ENCODE data around the gene KNDC1.
A peak's percentile ranks its signal among the peaks of the same experiment; 100 is the strongest.

Gene KNDC1

GRCh38 chr10:133224756-133225372 lies 64.8 kb downstream of the KNDC1 start:
- H3K4me3 ChIP-seq (replicated peaks; ENCODE audit: low read depth, low read length) = peak overlapping the region; percentile 54
- no peak for DNase-seq (ENCODE audit: extremely low read depth, insufficient read length)

GRCh38 chr10:133225707-133226191 lies 65.7 kb downstream of the KNDC1 start:
- peak; percentile 34 for DNase-seq (ENCODE audit: extremely low read depth, insufficient read length)
- Histone ChIP-seq H3K4me3 (replicated peaks; ENCODE audit: low read depth, low read length) (peak overlapping the region; percentile 54), H3K36me3 (ENCODE audit: control insufficient read depth, insufficient read depth, low read length) (no peaks in the 10 kb centered on the region), H3K27me3 (replicated peaks; ENCODE audit: control insufficient read depth, insufficient read depth, low read length) (peaks cover 3% of the 10 kb centered on the region; the same call in 1 of the 2 replicates)
- TF ChIP-seq, protein P1, sequence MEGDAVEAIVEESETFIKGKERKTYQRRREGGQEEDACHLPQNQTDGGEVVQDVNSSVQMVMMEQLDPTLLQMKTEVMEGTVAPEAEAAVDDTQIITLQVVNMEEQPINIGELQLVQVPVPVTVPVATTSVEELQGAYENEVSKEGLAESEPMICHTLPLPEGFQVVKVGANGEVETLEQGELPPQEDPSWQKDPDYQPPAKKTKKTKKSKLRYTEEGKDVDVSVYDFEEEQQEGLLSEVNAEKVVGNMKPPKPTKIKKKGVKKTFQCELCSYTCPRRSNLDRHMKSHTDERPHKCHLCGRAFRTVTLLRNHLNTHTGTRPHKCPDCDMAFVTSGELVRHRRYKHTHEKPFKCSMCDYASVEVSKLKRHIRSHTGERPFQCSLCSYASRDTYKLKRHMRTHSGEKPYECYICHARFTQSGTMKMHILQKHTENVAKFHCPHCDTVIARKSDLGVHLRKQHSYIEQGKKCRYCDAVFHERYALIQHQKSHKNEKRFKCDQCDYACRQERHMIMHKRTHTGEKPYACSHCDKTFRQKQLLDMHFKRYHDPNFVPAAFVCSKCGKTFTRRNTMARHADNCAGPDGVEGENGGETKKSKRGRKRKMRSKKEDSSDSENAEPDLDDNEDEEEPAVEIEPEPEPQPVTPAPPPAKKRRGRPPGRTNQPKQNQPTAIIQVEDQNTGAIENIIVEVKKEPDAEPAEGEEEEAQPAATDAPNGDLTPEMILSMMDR (IDR thresholded peaks at IDR 0.05; ENCODE audit: insufficient read depth, low read length, poor library complexity, severe bottlenecking) = no peak

More at GRCh38 chr10:133224756-133225372, 64.8 kb downstream of the KNDC1 start:
- Histone ChIP-seq H3K27me3 (replicated peaks; ENCODE audit: control insufficient read depth, insufficient read depth, low read length) (peaks cover 3% of the 10 kb centered on the region; the same call in 1 of the 2 replicates), H3K36me3 (ENCODE audit: control insufficient read depth, insufficient read depth, low read length) (no peaks in the 10 kb centered on the region)
- TF ChIP-seq, protein P1 (IDR thresholded peaks at IDR 0.05; ENCODE audit: insufficient read depth, low read length, poor library complexity, severe bottlenecking) = no peak

DNA sequence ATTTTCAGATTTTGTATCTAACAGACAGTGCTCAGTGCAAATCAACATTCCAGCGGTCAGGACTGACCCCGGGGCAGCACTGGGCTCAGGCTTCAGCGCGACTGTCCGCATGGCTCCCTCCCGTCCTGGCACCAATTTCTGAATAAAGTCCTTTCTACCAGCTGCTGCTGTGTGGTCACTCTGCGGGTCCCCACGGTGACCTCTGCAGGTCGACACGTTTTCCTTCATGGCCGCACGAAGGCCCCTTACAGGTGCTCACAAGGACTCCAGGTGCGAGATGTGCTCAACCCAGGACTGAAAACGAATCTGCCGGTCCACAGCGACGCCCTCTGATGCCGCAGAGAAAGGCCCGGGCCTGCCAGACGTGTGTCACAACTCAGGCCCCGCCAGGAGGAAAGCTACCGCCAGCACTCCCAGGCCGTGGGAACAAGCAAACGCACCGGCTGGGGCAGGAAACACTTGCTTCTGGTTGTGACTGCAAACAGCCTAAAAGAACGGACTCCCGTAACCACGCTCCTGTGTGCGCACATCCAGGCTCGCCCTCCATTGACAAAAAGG lies 66.3 kb downstream of the KNDC1 start:
- DNase-seq (ENCODE audit: extremely low read depth, insufficient read length) = no peak
- Histone ChIP-seq H3K27me3 (replicated peaks; ENCODE audit: control insufficient read depth, insufficient read depth, low read length) (peaks cover 3% of the 10 kb centered on the region; the same call in 1 of the 2 replicates), H3K4me3 (replicated peaks; ENCODE audit: low read depth, low read length) (no peak overlapping the region), H3K36me3 (ENCODE audit: control insufficient read depth, insufficient read depth, low read length) (no peaks in the 10 kb centered on the region)
- TF ChIP-seq, protein P1 (IDR thresholded peaks at IDR 0.05; ENCODE audit: insufficient read depth, low read length, poor library complexity, severe bottlenecking) = peak; percentile 31

GRCh38 chr10:133227256-133227655 lies 67.2 kb downstream of the KNDC1 start:
- DNase-seq (ENCODE audit: extremely low read depth, insufficient read length) = no peak
- Histone ChIP-seq H3K36me3 (ENCODE audit: control insufficient read depth, insufficient read depth, low read length) (no peaks in the 10 kb centered on the region), H3K27me3 (replicated peaks; ENCODE audit: control insufficient read depth, insufficient read depth, low read length) (peaks cover 3% of the 10 kb centered on the region; the same call in 1 of the 2 replicates), H3K4me3 (replicated peaks; ENCODE audit: low read depth, low read length) (no peak overlapping the region)
- TF ChIP-seq, protein P1 (IDR thresholded peaks at IDR 0.05; ENCODE audit: insufficient read depth, low read length, poor library complexity, severe bottlenecking) = no peak

DNA sequence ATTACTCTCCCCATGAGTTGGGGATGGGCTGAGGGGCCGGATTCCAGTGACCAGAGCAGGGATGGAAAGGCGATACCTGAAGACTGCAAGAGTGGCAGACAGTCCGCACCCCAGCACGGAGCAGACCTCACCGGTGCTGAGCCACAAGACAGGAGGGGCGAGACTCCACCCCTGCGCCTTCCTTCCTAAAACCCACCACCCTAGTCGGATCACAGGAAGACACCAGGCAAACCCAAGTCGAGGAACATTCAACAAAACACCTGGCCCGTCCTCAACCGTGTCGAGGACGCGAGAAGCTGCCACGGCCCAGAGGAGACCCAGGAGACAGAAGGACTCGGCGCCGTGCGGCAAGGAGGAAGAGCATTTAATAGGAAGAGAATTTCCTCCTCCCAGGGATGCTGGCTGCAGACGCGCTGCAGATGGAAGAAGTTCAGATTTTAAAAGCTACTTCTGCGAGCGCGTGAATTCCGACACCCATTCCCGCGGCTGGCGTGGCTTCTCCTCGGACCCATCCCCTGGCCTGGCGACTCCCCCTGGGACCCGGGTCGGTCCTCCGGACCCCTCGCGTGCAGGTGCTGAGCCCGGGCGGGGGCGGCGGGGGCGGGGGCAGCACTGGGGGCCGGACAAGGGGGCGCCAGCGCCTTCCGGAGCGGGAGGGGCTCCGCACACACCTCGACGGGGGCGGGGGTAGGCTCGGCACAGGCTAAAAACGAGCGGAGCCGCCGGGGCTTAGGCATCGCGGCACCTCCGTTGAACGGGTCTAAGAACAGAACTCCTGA lies 69.4 kb downstream of the KNDC1 start:
- no peaks in the 10 kb centered on the region for H3K36me3 ChIP-seq (ENCODE audit: control insufficient read depth, insufficient read depth, low read length)
- no peak for DNase-seq (ENCODE audit: extremely low read depth, insufficient read length)
- H3K27me3 ChIP-seq (replicated peaks; ENCODE audit: control insufficient read depth, insufficient read depth, low read length) = peaks cover 3% of the 10 kb centered on the region; the same call in 1 of the 2 replicates
- H3K4me3 ChIP-seq (replicated peaks; ENCODE audit: low read depth, low read length) = no peak overlapping the region
- TF ChIP-seq, protein P1 (IDR thresholded peaks at IDR 0.05; ENCODE audit: insufficient read depth, low read length, poor library complexity, severe bottlenecking) = no peak
